Measurements from ENCODE around the gene LMOD1.

GRCh38 chr1:201914456-201915235, 31.7 kb downstream of the LMOD1 start:
- TF ChIP-seq CTCF (IDR thresholded peaks at IDR 0.05; ENCODE audit: control extremely low read depth in 1 of 3, insufficient read depth in 1 of 3, low read depth in 1 of 3, low read length in 3 of 3) (no peak), POLR2A (IDR thresholded peaks at IDR 0.05; ENCODE audit: control extremely low read depth in 1 of 2, low read depth in 2 of 2, low read length in 2 of 2) (no peak), BCL11A (IDR thresholded peaks at IDR 0.05; ENCODE audit: low read depth in 2 of 2, low read length in 2 of 2) (no peak), CEBPB (IDR thresholded peaks at IDR 0.05; ENCODE audit: low read depth, low read length) (no peak), GABPA (IDR thresholded peaks at IDR 0.05; ENCODE audit: borderline replicate concordance, insufficient read depth, low read length) (no peak), EP300 (IDR thresholded peaks at IDR 0.05; ENCODE audit: borderline replicate concordance in 1 of 2, low read depth in 2 of 2, low read length in 2 of 2) (no peak), TEAD4 (IDR thresholded peaks at IDR 0.05; ENCODE audit: low read depth, low read length) (no peak), RBBP5 (IDR thresholded peaks at IDR 0.05; ENCODE audit: borderline replicate concordance, low read depth, low read length) (no peak), SRF (IDR thresholded peaks at IDR 0.05; ENCODE audit: low read depth, low read length) (no peak), ATF2 (IDR thresholded peaks at IDR 0.05; ENCODE audit: low read length) (no peak), TBP (IDR thresholded peaks at IDR 0.05; ENCODE audit: low read depth, low read length) (no peak), KDM5A (IDR thresholded peaks at IDR 0.05; ENCODE audit: low read length) (no peak), EZH2 (IDR thresholded peaks at IDR 0.05; ENCODE audit: low read depth, low read length, severe bottlenecking) (no peak), USF2 (IDR thresholded peaks at IDR 0.05; ENCODE audit: low read length) (no peak)
